Right lung (tissue), 10 donors: ENCODE results near the gene INSL6. TPM values are rescaled to one million over a fixed set of nuclear protein-coding genes. Genes with fewer than 3 reads are reported as not detected.
A peak's percentile ranks its signal among the peaks of the same experiment; 100 is the strongest.
"Not testable (repeated sequence)": the region's sequence is repeated elsewhere in the genome, so short reads cannot be mapped to it uniquely, and the experiment has no call there.

Source experiments
- DNase-seq, 2 donors: peaks; one replicate each; pipeline ENCODE4 v3.0.0-alpha.2; 2013
- long read RNA-seq, 8 donors: transcript quantifications; one replicate each; lab custom pipeline, GENCODE V29; 2026
- polyA plus RNA-seq, 5 donors: library from polyadenylated mRNA; unstranded; fragments of 120-200 nt; gene quantifications; one replicate each; pipeline versions ENCODE4 v1.2.1 to v1.2.3, GENCODE V29; 2013; ENCODE audit warnings: inconsistent platforms in 1 of 5, low replicate concordance in 1 of 5; ENCODE audit not compliant: insufficient read length in 5 of 5, insufficient read depth in 1 of 5

INSL6 gene, protein sequence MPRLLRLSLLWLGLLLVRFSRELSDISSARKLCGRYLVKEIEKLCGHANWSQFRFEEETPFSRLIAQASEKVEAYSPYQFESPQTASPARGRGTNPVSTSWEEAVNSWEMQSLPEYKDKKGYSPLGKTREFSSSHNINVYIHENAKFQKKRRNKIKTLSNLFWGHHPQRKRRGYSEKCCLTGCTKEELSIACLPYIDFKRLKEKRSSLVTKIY
- polyA plus RNA-seq: 1 to 10 TPM in 1 of 5 donors, under 1 TPM in 4; 0.51 to 1.1 (median 0.61) TPM
- long read RNA-seq, donor 1: 0 reads
- long read RNA-seq, donor 2: 0 reads
- long read RNA-seq, donor 3: 0 reads
- long read RNA-seq, donor 4: 0 reads
- long read RNA-seq, donor 5: 0 reads
- long read RNA-seq, donor 6: 0 reads
- long read RNA-seq, donor 7: 0 reads
- long read RNA-seq, donor 8: 0 reads

DNA sequence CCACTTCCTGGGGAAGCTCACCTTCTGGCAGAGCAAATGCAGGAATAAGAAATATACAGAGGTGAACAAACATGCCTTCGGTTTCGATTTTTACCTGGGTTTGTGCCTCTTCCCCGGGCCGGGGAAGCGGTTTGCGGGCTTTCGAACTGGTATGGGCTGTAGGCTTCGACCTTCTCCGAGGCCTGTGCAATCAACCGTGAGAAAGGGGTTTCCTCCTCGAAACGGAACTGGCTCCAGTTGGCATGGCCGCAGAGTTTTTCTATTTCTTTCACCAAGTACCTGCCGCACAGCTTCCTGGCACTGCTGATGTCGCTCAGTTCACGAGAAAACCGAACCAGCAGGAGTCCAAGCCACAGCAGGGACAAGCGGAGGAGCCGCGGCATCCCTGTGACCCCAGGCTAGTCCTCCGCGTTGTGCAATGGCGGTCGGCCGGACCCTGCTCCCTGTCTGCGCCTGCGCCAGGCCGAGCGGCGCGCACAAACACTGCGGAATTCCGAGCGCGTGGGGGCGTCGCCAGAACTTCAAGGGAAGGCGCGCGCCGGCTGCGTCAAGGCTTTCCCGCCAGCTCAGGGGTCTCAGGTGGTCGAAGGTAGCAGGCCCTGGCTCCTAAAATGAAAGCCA is at the start of gene INSL6:
Gene INSL6 (minus strand): TSS at position 420 of the 621 bp plus-strand sequence. CDS start 37 bp downstream, at position 383.
- no peak for DNase-seq

DNA sequence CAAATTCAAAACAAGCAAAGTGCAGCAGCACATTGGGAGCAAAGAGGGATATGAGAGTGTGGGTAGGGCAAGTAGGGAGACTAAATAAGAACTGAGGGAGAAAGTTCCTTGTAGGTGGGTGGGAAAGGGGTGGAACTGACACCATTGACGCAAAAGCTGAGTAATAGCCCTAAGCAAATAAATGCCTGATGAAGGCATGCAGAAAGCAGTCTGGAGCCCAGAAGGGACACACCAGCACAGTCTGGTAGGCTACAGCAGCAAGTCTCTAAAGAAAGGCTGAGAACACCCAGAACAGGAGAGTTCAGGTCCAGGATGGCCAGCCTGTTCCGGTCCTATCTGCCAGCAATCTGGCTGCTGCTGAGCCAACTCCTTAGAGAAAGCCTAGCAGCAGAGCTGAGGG is 45.8 kb upstream of the INSL6 start, which contains the start of gene INSL4:
Gene INSL4 (plus strand): TSS at position 208 of the 400 bp plus-strand sequence. CDS start 105 bp downstream, at position 313.
- DNase-seq: no peak

DNA sequence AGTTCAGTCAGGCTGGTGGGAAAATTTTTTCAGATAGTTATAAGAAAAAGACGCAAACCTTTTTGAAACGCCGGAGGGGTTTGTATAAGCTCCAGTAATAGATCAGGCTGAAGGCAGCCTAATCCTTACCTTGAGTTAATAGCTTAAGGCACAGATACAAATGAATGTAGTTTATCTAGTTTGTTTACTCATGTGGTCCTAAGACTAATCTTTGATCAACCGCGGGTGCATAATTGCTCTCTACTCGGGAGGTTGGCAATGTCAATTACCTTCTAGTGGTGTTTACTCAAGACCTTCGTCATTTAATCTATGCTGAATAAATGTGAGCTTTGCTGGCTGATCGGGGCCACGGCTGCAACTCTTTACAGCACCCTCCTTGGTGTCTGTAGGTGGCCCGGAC is 45.1 kb upstream of the INSL6 start:
- no peak for DNase-seq

GRCh38 chr9:5205071-5205470 is 19.6 kb upstream of the INSL6 start:
- no peak for DNase-seq

DNA sequence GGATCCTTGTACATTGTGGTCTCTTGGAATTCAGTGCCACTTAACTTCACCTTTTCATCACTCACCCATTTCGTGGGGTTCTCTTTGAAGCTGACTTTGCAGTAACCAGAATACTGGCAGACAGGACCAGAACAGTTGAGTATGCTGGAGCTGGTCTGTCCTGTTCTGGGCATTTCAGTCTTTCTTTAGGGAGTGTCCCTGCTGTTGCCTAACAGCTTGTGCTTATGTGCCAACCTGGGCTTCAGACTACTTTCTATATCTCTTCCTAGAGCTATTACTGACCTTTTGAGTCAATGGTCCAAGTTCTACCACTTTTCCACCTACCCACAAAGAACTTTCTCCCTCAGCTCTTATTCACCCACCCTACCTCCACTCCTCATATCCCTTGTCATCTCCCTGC is 10.0 kb upstream of the INSL6 start:
- DNase-seq: no peak

DNA sequence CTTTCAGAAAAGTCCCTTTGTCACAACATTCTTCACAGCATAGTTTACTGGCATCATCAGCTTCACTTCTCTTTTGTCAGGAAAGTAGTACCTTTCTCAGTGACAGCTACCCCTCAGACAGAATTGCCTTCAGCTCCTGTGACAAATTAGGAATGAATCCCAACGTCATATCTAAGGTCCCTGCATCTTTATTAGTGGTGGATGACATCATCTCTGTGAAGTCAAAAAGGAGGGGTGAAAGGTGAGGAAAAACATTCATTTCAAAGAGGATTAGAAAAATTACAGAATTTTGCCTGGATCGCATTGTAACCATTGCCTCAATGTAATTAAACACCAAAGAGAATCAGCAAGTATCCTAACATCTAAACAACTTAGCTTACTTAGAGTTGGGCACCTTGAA is 7.9 kb upstream of the INSL6 start:
- no peak for DNase-seq

- no peak for DNase-seq
These were observed 6.5 kb upstream of the INSL6 start for GRCh38 chr9:5191985-5192384.

- DNase-seq: no peak
These were observed 2.9 kb upstream of the INSL6 start for GRCh38 chr9:5188060-5188984.

- peak; percentile 11 to 15 for DNase-seq
These were observed 1.2 kb upstream of the INSL6 start for GRCh38 chr9:5186416-5187169.

GRCh38 chr9:5184776-5185175 is 663 bp downstream of the INSL6 start:
- DNase-seq: no peak

- not testable (repeated sequence) for DNase-seq
These were observed 4.8 kb downstream of the INSL6 start for GRCh38 chr9:5180631-5181030.

GRCh38 chr9:5178126-5178805 is 7.2 kb downstream of the INSL6 start:
- no peak for DNase-seq

DNA sequence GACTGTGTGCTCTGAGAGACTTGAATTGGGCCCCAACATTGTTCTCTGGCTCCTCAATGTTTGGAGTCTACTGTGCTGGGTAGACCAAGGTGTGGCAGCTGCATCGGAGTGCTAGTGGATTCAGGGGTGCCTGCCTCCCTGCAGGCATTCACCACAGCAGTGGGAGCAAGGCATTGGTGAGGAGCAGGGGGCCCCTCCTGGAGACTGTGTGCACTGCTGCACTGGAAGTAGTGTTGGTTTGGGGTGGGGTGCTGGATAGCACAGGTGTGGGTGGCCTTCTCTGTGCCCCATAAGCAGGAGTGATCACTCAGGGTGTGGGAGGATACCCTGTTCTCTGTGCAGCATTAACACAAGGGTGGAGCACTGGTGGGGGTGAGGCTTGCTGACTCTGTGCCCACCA is 39.2 kb downstream of the INSL6 start:
- DNase-seq: no peak

GRCh38 chr9:5144217-5144616 is 41.2 kb downstream of the INSL6 start:
- no peak for DNase-seq

- no peak for DNase-seq
These were observed 45.3 kb downstream of the INSL6 start for GRCh38 chr9:5140151-5140550.

DNA sequence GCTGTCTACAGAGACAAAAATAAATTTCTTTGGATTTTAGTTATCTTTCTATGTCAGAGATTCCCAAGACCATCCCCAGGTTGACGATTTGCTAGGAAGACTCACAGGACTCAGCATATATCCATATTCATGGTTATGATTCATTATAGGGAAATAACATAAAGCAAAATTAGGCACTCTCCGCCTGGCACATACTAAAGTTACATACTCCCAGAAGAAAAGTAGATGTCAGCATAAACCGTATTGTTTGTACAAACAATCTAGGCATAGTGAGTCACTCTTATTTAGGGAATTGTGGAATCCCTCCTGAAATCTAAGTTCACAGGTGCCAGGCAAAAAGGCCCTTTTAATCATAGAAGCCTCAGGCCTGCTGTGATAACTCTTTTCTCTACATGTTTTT is 62.9 kb downstream of the INSL6 start:
- DNase-seq: no peak

GRCh38 chr9:5122116-5122515 is 63.3 kb downstream of the INSL6 start:
- DNase-seq: no peak

- no peak for DNase-seq
These were observed 71.3 kb downstream of the INSL6 start for GRCh38 chr9:5113994-5114748.
